ENCODE measurements around the gene CAVIN2.

CAVIN2 gene

DNA sequence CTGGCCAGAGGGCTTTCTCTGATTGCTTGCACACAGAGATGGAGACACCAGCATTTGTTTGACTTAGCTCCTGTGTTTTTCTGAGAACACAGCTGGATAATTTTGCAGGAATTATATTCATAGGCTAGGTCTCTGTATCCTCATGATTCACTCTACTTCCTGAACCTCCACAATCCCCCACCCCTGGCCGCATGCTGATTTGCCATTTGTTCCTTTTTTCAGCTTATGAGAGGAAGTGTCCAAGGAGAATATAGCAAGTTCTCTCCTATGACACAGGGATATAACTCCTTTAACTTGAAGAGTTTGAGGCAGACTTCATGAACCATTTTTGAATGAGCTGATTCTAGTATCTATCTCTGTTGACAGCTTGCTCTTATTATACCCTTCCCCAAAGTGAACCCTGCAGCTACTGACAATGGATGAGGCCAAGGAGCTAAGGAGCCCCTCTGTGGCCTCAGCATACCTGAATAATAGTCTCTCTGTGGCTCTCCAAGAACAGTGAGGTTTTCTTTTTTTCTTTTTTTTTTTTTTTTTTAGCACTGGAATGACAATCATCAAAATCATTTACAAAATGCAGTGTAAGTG lies 15.4 kb downstream of the CAVIN2 start:
- TF ChIP-seq, protein P1, sequence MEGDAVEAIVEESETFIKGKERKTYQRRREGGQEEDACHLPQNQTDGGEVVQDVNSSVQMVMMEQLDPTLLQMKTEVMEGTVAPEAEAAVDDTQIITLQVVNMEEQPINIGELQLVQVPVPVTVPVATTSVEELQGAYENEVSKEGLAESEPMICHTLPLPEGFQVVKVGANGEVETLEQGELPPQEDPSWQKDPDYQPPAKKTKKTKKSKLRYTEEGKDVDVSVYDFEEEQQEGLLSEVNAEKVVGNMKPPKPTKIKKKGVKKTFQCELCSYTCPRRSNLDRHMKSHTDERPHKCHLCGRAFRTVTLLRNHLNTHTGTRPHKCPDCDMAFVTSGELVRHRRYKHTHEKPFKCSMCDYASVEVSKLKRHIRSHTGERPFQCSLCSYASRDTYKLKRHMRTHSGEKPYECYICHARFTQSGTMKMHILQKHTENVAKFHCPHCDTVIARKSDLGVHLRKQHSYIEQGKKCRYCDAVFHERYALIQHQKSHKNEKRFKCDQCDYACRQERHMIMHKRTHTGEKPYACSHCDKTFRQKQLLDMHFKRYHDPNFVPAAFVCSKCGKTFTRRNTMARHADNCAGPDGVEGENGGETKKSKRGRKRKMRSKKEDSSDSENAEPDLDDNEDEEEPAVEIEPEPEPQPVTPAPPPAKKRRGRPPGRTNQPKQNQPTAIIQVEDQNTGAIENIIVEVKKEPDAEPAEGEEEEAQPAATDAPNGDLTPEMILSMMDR (IDR thresholded peaks at IDR 0.05), result no peak
- no peak overlapping the region for H3K4me2 ChIP-seq (ENCODE audit: low read length)
- H3K4me1 ChIP-seq, result no peaks in the 10 kb centered on the region
- H3K27ac ChIP-seq, result no peak overlapping the region
- H3K9ac ChIP-seq, result no peak overlapping the region
- H3K4me3 ChIP-seq (ENCODE audit: low read depth, low read length), result no peak overlapping the region
- H2AFZ ChIP-seq, result no peak overlapping the region
- no peaks in the 10 kb centered on the region for H3K36me3 ChIP-seq (ENCODE audit: control insufficient read depth, insufficient read depth, low read length)
- H3K27me3 ChIP-seq (ENCODE audit: control insufficient read depth, insufficient read depth, low read length), result no peaks in the 10 kb centered on the region
- H3K79me2 ChIP-seq, result no peaks in the 10 kb centered on the region
- no peaks in the 10 kb centered on the region for H3K9me3 ChIP-seq (ENCODE audit: control insufficient read depth, low read length)

DNA sequence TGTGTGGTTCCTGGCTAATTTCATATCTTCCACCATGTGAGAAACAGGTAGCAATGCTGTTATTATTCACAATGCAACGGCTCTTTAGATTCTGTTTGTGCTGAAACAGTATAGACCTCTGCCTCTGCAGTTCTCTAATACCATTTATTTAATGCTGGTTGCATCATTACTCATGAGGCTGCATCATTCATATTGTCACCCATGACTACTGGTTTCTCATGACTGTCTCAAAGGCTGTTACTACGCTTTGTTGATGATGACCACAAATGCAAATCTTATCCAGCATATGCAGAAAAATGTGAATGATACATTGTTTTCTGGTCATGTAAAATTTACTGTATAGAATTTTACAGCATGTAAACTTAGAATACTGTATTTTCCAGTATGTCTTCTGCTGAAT lies 22.5 kb downstream of the CAVIN2 start:
- no peak overlapping the region for H3K27ac ChIP-seq
- no peak overlapping the region for H3K9ac ChIP-seq
- no peaks in the 10 kb centered on the region for H3K27me3 ChIP-seq (ENCODE audit: control insufficient read depth, insufficient read depth, low read length)
- no peak overlapping the region for H2AFZ ChIP-seq
- no peaks in the 10 kb centered on the region for H3K79me2 ChIP-seq
- no peak overlapping the region for H3K4me3 ChIP-seq (ENCODE audit: low read depth, low read length)
- H3K4me2 ChIP-seq (ENCODE audit: low read length), result no peak overlapping the region
- H3K36me3 ChIP-seq (ENCODE audit: control insufficient read depth, insufficient read depth, low read length), result no peaks in the 10 kb centered on the region
- no peaks in the 10 kb centered on the region for H3K9me3 ChIP-seq (ENCODE audit: control insufficient read depth, low read length)
- H3K4me1 ChIP-seq, result no peaks in the 10 kb centered on the region
- TF ChIP-seq, protein P1 (IDR thresholded peaks at IDR 0.05), result no peak

DNA sequence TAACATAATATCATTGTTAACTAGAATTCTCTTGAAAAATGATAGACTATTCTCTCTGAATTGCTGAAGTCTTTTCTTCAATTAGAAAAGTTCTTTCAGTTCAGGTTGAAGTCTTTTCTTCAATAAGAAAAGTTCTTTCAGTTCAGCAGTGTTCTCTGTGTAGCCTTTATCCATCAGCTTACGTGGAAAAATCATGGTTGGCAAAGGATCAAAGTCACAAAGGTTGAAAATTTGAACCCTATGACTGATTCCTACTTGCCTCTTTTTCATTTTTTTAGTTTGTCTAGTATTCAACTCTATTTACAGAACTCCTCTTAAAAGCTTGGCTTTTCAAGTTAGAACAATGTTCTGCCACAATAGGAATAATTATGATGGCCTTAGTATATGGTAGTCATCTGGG lies 25.8 kb downstream of the CAVIN2 start:
- H3K79me2 ChIP-seq, result no peaks in the 10 kb centered on the region
- H3K4me2 ChIP-seq (ENCODE audit: low read length), result no peak overlapping the region
- no peak overlapping the region for H3K9ac ChIP-seq
- H3K27me3 ChIP-seq (ENCODE audit: control insufficient read depth, insufficient read depth, low read length), result no peaks in the 10 kb centered on the region
- H2AFZ ChIP-seq, result no peak overlapping the region
- H3K27ac ChIP-seq, result no peak overlapping the region
- TF ChIP-seq, protein P1 (IDR thresholded peaks at IDR 0.05), result no peak
- H3K9me3 ChIP-seq (ENCODE audit: control insufficient read depth, low read length), result no peaks in the 10 kb centered on the region
- H3K4me1 ChIP-seq, result no peaks in the 10 kb centered on the region
- no peaks in the 10 kb centered on the region for H3K36me3 ChIP-seq (ENCODE audit: control insufficient read depth, insufficient read depth, low read length)
- no peak overlapping the region for H3K4me3 ChIP-seq (ENCODE audit: low read depth, low read length)

DNA sequence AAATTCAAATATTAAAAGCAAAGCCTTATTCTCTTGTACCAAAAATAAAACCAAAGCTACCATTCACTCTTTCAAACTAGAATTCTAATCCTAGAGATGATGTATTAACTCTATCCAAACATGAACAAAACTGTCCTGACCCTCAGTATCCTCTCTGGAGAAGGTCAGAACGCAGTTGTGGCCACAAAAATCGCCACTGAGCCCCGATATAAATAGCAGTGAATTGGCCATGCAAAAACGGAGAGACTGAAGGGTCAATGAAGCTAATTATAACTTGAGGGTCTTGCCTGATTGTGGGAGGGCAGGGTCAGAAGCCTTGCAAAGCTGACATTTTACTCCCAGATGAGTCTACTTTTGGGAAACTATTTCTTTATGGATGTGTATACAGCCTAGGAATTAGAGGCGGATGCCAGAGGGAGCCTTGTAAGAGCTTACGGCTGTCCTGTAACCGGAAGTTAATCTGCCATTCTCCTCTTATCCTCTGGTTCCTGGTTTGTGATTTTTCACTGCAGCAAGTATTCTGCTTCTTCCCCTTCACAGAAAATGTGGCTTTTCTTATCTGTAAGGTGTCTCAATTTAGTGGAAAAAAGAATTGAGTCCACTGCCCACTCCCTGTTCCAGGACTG lies 28.1 kb downstream of the CAVIN2 start:
- no peaks in the 10 kb centered on the region for H3K79me2 ChIP-seq
- no peaks in the 10 kb centered on the region for H3K4me1 ChIP-seq
- H3K36me3 ChIP-seq (ENCODE audit: control insufficient read depth, insufficient read depth, low read length), result no peaks in the 10 kb centered on the region
- no peaks in the 10 kb centered on the region for H3K27me3 ChIP-seq (ENCODE audit: control insufficient read depth, insufficient read depth, low read length)
- no peak overlapping the region for H3K4me3 ChIP-seq (ENCODE audit: low read depth, low read length)
- no peaks in the 10 kb centered on the region for H3K9me3 ChIP-seq (ENCODE audit: control insufficient read depth, low read length)
- no peak overlapping the region for H3K4me2 ChIP-seq (ENCODE audit: low read length)
- H3K9ac ChIP-seq, result no peak overlapping the region
- TF ChIP-seq, protein P1 (IDR thresholded peaks at IDR 0.05), result no peak
- no peak overlapping the region for H2AFZ ChIP-seq
- H3K27ac ChIP-seq, result no peak overlapping the region

DNA sequence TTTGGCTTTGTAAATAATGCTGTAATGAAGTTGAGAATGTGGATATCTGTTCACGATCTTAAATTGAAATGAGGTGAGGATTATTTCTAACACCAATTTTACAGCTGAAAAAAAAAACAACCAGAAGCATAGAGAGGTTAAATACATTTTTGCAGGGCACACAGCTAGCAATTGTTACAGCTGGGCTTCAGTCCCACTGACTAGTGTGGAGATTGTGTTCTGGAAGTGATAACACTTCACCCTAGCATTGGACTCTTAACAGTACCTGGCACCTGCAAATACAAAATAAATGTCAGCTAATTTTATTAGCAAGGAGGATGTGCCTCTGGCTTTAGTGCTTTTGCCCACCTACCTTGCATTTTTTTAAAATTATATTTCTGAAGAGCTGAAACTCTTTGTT lies 28.8 kb downstream of the CAVIN2 start:
- Histone ChIP-seq H3K9ac (no peak overlapping the region), H3K27ac (no peak overlapping the region), H3K79me2 (no peaks in the 10 kb centered on the region), H3K4me3 (ENCODE audit: low read depth, low read length) (no peak overlapping the region), H3K9me3 (ENCODE audit: control insufficient read depth, low read length) (no peaks in the 10 kb centered on the region), H3K4me2 (ENCODE audit: low read length) (no peak overlapping the region), H3K4me1 (no peaks in the 10 kb centered on the region), H2AFZ (no peak overlapping the region), H3K36me3 (ENCODE audit: control insufficient read depth, insufficient read depth, low read length) (no peaks in the 10 kb centered on the region), H3K27me3 (ENCODE audit: control insufficient read depth, insufficient read depth, low read length) (no peaks in the 10 kb centered on the region)
- TF ChIP-seq, protein P1 (IDR thresholded peaks at IDR 0.05), result no peak

Data from parathyroid adenoma (tissue), 2 donors.